ENCODE results near the gene BPGM. TPM values are rescaled to one million over a fixed set of nuclear protein-coding genes. Genes with fewer than 3 reads are reported as not detected.

The BPGM gene
- total RNA-seq, 1 experiment from 2014 or later: 32.5 TPM

DNA sequence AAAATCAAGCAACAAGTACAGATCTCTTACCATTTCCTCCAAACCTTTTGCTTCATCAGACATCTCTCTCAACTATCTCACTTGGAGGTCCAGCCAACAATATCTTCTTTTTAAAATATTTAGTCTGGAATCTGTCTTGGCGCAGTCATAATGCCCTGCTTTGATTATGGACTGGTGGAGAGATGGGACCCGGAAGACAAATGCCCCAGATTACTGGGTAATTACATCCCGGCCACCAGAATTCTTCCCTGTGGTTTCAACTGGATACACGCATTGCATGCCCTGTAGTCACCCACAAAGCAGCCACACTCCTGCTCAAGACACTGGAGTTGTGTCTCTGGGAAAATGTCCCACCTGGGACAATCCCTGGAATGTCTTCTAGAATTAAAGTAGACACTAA lies 65.5 kb downstream of the BPGM start:
- no peaks in the 10 kb centered on the region for H3K9me3 Mint-ChIP-seq (ENCODE audit: low read depth, unreplicated experiment)
- no peaks in the 10 kb centered on the region for H3K36me3 Mint-ChIP-seq (ENCODE audit: insufficient read depth, unreplicated experiment)
- CTCF ChIA-PET: no interaction called here
- no peak overlapping the region for H3K27ac Mint-ChIP-seq (ENCODE audit: unreplicated experiment)
- no peaks in the 10 kb centered on the region for H3K4me1 Mint-ChIP-seq (ENCODE audit: low read depth, unreplicated experiment)
- intact Hi-C loops (cut with micrococcal nuclease; ENCODE audit: unreplicated experiment): no loop called here
- no TSS peak for BruUV-seq (replicated peaks)
- H3K27me3 Mint-ChIP-seq (ENCODE audit: unreplicated experiment): no peaks in the 10 kb centered on the region
- TF ChIP-seq, protein P1, sequence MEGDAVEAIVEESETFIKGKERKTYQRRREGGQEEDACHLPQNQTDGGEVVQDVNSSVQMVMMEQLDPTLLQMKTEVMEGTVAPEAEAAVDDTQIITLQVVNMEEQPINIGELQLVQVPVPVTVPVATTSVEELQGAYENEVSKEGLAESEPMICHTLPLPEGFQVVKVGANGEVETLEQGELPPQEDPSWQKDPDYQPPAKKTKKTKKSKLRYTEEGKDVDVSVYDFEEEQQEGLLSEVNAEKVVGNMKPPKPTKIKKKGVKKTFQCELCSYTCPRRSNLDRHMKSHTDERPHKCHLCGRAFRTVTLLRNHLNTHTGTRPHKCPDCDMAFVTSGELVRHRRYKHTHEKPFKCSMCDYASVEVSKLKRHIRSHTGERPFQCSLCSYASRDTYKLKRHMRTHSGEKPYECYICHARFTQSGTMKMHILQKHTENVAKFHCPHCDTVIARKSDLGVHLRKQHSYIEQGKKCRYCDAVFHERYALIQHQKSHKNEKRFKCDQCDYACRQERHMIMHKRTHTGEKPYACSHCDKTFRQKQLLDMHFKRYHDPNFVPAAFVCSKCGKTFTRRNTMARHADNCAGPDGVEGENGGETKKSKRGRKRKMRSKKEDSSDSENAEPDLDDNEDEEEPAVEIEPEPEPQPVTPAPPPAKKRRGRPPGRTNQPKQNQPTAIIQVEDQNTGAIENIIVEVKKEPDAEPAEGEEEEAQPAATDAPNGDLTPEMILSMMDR (IDR thresholded peaks at IDR 0.05; ENCODE audit: unreplicated experiment): no peak
- DNase-seq: no peak
- H3K4me3 Mint-ChIP-seq (ENCODE audit: low read depth, unreplicated experiment): no peak overlapping the region

DNA sequence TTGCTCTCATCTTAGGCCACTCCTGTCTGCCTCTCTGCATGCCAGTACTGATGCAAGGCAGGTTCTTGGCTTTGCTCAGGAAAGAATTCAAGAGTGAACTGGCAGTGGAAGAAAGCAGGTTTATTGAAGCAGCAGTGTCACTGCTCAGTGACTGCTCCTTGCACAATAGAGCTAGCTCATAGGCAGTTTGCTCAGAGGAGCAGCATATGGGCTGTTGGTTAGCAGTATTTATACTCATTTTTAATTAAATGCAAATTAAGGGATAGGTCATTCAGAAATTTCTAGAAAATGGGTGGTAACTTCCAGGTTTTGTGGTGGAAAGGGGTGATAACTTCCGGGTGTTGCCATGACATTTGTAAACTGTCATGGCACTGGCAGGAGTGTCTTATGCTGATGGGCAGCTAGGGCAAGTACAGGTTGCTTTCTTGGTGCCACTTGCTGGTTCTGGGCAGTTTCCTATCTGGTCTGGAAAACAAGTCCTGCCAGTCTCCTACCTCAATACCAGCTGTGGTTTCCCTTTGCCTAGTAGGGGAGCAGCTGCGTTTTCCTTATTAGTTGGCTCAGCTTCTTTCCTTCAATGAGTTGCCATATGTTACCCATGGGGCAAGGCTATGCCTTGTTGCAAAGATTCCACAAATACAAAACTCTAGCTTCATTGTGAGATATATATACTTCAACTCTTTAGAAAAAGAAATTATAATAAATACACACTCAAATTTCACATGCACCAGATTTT lies 68.0 kb downstream of the BPGM start:
- Mint-ChIP-seq H3K4me1 (ENCODE audit: low read depth, unreplicated experiment) (no peaks in the 10 kb centered on the region), H3K27ac (ENCODE audit: unreplicated experiment) (no peak overlapping the region), H3K36me3 (ENCODE audit: insufficient read depth, unreplicated experiment) (no peaks in the 10 kb centered on the region), H3K9me3 (ENCODE audit: low read depth, unreplicated experiment) (no peaks in the 10 kb centered on the region), H3K4me3 (ENCODE audit: low read depth, unreplicated experiment) (no peak overlapping the region), H3K27me3 (ENCODE audit: unreplicated experiment) (no peaks in the 10 kb centered on the region)
- BruUV-seq (replicated peaks): no TSS peak
- CTCF ChIA-PET: interaction anchor here (0.6 kb wide), 1 partner anchor 42 kb away, joined by 3 read pairs; no protein-coding TSS in a partner anchor
- DNase-seq: no peak
- TF ChIP-seq, protein P1 (IDR thresholded peaks at IDR 0.05; ENCODE audit: unreplicated experiment): no peak
- intact Hi-C loops (cut with micrococcal nuclease; ENCODE audit: unreplicated experiment): no loop called here

DNA sequence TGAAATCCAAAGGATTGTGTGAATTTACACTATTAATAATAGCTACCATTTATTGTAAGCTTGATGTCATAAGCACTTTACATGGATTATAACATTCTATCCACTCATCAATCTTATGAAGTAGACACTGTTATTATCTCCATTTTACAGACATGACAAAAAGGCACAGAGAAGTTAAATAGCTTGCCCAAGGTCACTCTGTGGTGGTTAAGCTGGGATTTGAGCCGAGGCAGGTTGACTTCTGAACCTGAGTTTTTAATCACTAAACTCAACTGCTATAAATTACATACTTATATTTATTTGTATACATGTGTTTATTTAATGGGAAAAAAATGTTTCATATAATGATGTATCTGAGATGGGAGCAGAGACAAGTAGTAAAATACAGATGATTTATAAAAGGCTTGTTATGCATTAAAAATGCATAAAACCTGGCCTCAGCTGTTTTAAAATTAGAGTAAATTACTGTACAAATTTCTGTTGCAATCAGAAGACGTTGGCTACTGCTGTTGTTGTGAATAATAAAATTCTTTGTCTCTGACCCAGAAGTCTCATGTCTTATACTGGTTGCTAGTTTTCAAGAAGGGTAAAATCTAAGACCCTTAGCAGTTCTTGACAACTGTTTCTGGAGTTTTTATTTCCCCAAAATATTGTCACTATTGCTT lies 71.7 kb downstream of the BPGM start:
- intact Hi-C loops (cut with micrococcal nuclease; ENCODE audit: unreplicated experiment): no loop called here
- Mint-ChIP-seq H3K4me3 (ENCODE audit: low read depth, unreplicated experiment) (no peak overlapping the region), H3K36me3 (ENCODE audit: insufficient read depth, unreplicated experiment) (no peaks in the 10 kb centered on the region), H3K27me3 (ENCODE audit: unreplicated experiment) (no peaks in the 10 kb centered on the region), H3K27ac (ENCODE audit: unreplicated experiment) (no peak overlapping the region), H3K9me3 (ENCODE audit: low read depth, unreplicated experiment) (no peaks in the 10 kb centered on the region), H3K4me1 (ENCODE audit: low read depth, unreplicated experiment) (peaks cover 8% of the 10 kb centered on the region)
- no TSS peak for BruUV-seq (replicated peaks)
- CTCF ChIA-PET: no interaction called here
- no peak for DNase-seq
- TF ChIP-seq, protein P1 (IDR thresholded peaks at IDR 0.05; ENCODE audit: unreplicated experiment): no peak

DNA sequence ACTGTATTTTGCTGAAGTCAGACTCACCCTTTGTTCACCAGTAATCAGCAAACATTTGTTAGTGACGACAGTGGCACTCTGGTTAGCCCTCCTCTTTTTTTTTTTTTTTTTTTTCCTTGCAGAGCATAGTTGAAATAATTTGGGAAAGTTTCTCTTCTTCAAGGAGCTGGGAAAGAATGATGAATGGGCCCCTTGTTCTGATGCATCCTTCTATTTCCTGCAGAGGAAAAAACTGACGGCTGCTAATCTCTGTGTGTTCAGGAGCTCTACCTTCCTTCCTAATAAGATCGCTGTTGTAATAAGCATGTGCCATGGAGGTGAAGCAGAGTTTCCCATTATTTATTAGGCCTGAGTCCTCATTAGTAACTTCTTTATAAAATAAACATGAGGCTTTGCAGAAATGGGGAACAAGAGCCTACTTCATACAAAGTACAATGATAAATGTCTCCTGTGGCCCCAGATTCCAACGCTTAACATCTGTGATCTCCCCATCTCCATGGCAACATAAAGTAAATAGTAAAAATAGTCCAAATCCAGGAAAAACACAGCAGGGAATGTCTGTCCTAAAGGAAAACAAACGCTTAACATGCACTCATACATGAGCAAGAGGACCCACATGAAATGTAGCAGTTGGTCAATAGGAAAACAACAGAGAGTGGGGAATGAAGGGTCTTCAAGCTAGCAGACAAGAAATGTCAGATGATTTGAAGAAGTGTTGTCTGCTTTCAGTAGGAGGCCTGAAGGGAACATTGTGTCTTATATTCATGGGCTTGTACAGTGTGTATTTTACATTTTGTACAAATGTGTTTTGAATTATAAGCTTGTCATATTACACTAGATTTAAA lies 73.7 kb downstream of the BPGM start:
- no peak overlapping the region for H3K27ac Mint-ChIP-seq (ENCODE audit: unreplicated experiment)
- CTCF ChIA-PET: interaction anchor here (0.6 to 0.7 kb wide), 3 partner anchors 191 to 523 kb away, joined by 3 to 4 read pairs (median 4); no protein-coding TSS in a partner anchor
- intact Hi-C loops (cut with micrococcal nuclease; ENCODE audit: unreplicated experiment): no loop called here

More for the DNA sequence above, 73.7 kb downstream of the BPGM start:
- H3K4me3 Mint-ChIP-seq (ENCODE audit: low read depth, unreplicated experiment): no peak overlapping the region
- peaks cover 8% of the 10 kb centered on the region for H3K4me1 Mint-ChIP-seq (ENCODE audit: low read depth, unreplicated experiment)
- BruUV-seq (replicated peaks): no TSS peak
- H3K27me3 Mint-ChIP-seq (ENCODE audit: unreplicated experiment): no peaks in the 10 kb centered on the region
- no peak for DNase-seq
- TF ChIP-seq, protein P1 (IDR thresholded peaks at IDR 0.05; ENCODE audit: unreplicated experiment): no peak
- no peaks in the 10 kb centered on the region for H3K9me3 Mint-ChIP-seq (ENCODE audit: low read depth, unreplicated experiment)
- H3K36me3 Mint-ChIP-seq (ENCODE audit: insufficient read depth, unreplicated experiment): no peaks in the 10 kb centered on the region

Measured in Calu3 (cell line).